ENCODE measurements around the gene ZNF627.
A peak's percentile ranks its signal among the peaks of the same experiment; 100 is the strongest.
"Not testable (repeated sequence)": the region's sequence is repeated elsewhere in the genome, so short reads cannot be mapped to it uniquely, and the experiment has no call there.

Gene ZNF627

DNA sequence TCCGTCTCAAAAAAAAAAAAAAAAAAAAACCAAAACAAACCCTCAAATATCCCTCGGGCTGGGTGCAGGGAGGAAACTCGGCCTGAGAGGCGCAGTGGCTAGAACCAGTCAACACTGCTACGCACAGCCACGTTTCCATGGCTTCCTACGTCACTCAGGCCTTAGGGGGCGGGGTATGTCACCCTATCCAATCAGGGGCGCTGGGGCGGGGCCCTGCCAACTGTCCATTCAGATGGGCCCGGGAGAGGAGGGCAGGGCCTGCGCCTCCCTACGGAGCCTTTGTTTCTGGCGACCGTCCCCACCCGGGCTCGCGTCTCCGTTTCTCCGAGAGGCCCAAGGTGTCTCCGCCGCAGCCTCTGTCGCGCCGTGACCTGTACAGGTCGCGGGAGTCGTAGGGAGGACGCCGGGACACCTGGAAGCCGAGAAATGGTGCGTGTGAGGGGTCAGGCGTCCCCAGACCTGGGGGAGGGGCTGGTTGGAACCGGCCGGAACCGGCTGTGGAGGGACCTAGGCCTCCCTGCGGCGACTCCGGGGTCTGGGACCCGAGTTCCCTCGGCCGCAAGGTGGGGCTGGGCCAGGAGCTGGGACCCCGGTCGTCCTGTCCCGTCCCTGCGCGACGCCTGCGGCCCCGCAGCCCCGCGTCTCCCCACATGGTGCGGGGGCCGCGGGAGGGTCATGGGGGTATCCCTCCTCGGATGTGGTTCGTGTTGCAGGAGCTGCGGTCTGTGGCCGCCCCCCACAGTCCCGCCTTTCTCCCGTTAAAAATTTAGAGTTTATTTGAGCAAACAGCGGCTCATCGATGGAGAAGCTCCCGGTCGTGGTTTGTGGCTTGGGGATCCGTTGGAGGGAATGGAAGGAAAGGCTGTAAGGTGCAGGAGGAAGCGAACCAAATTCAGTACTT is at the start of gene ZNF627:
Gene ZNF627, plus strand, starts transcription at position 282 of the 901 bp plus-strand sequence. Its CDS starts 145 bp downstream, at position 427.
- peak; percentile 98 for DNase-seq

DNA sequence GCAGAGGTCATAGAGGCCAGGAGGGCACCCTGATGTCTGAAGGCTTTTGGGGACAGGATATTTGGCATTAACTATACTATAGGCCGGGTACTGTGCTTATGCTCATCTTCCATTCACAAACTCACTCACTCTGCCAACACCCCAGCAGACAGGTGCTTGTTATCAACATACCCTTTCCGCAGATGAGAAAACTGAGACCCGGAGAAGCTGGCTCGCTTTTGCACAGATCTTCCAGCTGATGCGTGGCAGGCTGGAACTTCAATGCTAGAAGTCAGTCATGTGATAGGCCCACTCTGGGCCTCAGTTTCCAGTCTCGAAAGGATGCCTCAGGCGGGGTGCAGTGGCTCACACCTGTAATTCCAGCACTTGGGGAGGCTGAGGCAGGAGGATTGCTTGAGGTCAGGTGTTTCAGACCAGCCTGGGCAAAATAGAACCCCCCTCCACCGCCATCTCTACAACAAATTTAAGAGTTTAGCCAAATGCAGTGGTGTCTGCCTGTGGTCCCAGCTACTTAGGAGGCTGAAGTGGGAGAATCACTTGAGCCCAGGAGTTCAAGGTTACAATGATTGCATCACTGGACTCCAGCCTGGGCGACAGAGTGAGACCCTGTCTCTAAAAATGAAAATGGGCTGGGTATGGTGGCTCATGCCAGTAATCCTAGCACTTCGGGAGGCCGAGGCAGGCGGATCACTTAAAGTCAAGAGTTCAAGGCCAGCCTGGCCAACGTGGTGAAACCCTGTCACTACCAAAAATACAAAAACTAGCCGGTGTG is 49.2 kb upstream of the ZNF627 start:
- no peak for DNase-seq

DNA sequence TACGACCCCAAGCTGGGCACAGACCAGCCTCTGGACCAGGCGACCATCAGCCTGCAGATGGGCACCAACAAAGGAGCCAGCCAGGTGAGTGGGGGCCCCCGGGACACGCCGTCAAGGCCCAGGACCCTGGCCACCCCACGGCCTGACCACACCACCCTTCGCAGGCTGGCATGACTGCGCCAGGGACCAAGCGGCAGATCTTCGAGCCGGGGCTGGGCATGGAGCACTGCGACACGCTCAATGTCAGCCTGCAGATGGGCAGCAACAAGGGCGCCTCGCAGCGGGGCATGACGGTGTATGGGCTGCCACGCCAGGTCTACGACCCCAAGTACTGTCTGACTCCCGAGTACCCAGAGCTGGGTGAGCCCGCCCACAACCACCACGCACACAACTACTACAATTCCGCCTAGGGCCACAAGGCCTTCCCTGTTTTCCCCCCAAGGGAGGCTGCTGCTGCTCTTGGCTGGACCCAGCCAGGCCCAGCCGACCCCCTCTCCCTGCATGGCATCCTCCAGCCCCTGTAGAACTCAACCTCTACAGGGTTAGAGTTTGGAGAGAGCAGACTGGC is 47.8 kb upstream of the ZNF627 start:
- no peak for DNase-seq

DNA sequence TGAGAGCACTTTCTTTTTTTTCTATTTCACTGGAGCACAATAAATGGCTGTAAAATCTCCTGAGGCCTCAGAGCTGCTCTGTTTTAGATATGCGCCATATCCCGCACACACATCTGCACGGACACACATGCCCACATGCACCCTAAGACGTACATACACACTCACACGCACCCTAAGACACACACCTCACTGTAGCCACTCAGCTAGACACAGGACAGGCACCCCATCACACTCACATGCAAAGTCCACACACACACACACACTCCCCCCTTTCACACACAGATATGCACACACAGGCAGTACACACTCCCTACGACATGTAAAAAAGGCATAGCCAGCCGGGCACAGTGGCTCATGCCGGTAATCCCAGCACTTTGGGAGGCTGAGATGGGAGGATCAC is 47.0 kb upstream of the ZNF627 start:
- DNase-seq: no peak

GRCh38 chr19:11551603-11552235 is 45.6 kb upstream of the ZNF627 start:
- DNase-seq: no peak

DNA sequence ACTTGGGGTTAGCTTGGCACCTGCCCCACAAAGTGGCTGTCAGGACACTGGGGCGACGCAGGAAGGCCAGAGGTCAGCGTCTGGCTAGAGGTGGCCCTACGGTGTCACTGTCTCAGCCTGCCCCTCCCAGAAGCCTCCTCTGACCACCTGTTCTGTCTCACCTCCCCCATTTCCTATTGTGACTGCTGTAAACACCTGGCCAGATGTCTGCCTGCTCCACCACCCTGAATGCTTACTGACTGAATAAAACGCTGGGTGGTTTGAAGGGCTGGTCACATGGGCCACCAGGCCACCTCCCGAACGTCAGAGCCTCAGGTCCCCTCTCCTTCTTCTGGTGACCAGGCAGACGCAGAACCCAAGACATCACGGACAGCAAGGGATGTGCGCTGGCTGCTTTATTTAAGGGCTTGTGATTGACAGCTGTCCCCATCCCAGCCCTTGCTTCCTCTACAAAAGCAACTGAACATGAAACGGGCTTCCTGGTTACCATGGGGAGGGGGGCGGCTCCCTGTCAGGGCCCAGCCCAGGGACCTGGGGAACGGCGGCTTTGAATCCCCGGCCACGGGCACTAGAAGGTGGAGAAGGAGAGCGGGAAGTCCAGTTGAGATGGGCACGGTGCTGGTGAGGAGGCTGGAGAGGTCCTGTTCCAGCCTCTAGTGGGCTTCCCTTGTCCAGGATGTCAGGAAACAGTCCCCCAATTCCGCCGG is 44.5 kb upstream of the ZNF627 start:
- DNase-seq: no peak

DNA sequence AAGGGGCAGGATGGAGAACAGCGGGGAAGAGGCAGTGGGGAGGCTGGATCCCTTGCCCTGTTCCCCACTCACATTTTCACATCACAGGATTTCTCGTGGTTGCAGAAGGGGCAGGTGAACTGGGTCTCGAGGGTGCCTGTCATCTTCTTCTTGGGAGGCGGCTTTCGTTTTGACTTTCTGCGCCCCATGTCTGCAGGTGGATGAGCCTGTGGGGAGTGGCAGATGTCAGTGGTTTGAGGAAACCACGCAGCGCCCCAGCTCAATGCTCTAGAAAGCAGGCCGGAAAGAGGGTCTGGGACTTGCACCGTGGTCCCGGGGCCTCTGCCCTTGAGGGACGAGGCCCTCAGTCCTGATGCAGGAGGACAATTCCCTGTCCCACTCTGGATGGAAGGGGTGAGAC is 43.1 kb upstream of the ZNF627 start:
- DNase-seq: no peak

- DNase-seq: no peak
These were observed 42.0 kb upstream of the ZNF627 start for GRCh38 chr19:11555246-11555645.

- no peak for DNase-seq
These were observed 40.5 kb upstream of the ZNF627 start for GRCh38 chr19:11556634-11557420.

- peak; percentile 95 for DNase-seq
These were observed 38.1 kb upstream of the ZNF627 start, which contains the start of gene ELOF1 for GRCh38 chr19:11558881-11559828. Gene ELOF1, minus strand, starts transcription at chr19:11559230. Its CDS starts 4,883 bp downstream, at chr19:11554347.

- DNase-seq: peak; percentile 48
These were observed 36.8 kb upstream of the ZNF627 start for GRCh38 chr19:11560404-11561051.

DNA sequence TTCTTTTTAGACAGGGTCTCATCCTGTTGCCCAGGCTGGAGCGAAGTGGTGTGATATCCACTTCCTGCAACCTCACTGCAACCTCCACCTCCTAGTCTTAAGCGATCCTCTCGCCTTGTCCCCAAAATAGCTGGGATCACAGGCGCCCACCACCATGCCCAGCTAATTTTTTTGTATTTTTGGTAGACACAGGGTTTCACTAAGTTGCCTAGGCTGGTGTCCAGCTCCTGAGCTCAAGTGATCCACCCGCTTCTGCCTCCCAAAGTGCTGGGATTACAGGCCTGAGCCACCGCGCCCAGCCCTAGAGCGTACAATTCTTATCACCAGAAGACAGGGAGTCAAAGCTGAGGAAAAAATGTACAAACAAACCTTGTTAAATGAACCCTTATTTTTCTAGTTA is 33.8 kb upstream of the ZNF627 start:
- no peak for DNase-seq

DNA sequence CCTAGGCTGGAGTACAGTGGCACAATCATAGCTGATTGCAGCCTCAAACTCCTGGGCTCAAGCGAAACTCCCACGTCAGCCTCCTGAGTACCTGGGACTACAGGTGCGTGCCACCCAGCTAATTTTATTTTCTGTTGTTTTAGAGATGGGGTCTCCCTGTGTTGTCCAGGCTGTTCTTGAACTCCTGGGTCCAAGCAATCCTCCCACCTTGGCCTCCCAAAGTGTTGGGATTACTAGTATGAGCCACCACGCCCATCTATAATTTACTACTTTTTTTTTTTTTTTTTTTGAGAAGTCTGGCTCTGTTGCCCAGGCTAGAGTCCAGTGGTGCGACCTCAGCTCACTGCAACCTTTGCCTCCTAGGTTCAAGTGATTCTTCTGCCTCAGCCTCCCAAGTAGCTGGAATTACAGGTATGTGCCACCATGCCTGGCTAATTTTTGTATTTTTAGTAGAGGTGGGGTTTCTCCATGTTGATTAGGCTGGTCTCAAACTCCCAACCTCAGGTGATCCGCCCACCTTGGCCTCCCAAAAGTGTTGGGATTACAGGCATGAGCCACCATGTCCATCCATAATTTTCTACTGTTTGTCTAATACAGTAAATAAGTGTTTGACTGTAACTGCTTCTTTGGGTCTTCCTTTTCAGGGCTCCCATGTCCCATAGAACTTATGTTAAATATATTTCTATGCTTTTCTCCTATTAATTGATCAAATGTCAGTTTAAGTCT is 33.0 kb upstream of the ZNF627 start:
- not testable (repeated sequence) for DNase-seq

DNA sequence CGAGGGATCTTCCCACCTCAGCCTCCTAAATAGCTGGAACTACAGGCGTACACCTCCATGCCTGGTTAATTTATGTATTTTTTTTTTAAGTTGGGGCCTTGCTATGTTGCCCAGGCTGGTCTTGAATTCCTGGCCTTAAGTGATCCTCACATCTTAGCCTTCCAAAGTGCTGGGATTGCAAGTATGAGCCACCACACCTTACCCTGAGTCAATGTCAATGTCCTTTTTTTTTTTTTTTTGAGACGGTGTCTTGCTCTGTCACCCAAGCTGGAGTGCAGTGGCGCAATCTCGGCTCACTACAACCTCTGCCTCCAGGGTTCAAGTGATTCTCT is 31.7 kb upstream of the ZNF627 start:
- DNase-seq: not testable (repeated sequence)

- DNase-seq: no peak
These were observed 31.1 kb upstream of the ZNF627 start for GRCh38 chr19:11566164-11566563.

- no peak for DNase-seq
These were observed 27.2 kb upstream of the ZNF627 start for GRCh38 chr19:11570039-11570462.

GRCh38 chr19:11573354-11573753 is 23.9 kb upstream of the ZNF627 start:
- not testable (repeated sequence) for DNase-seq

DNA sequence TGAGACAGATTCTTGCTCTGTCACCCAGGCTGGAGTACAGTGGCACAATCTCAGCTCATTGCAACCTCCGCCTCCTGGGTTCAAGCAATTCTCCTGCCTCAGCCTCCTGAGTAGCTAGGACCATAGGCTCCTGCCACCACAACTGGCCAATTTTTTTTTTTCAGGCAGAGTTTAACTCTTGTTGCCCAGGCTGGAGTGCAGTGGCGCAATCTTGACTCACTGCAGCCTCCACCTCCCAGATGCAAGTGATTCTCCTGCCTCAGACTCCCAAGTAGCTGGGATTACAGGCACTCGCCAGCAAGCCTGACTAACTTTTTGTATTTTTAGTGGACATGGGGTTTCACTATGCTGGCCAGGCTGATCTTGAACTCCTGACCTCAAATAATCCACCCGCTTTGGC is 23.5 kb upstream of the ZNF627 start:
- not testable (repeated sequence) for DNase-seq

DNA sequence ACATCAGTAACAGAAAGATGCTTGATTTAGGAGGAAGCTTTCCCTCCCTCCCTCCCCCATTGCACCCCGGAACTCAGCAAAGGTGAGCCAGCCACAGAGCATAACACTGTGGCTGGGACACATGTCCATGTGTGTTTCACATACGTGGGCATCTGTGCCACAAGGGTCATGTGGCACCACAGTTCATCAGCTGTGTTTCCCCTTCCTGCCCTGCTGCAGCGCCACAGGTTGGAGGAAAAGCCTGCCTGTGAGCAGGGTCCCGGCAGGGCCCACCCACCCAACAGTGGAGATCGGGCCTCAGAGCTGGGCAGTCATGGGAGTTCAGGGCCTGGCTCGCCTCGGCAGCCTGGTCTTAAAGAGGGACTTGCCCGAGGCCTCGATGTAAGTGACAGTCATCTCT is 22.6 kb upstream of the ZNF627 start:
- DNase-seq: no peak
